Measurements from ENCODE around the gene MEIKIN. TPM values are rescaled to one million over a fixed set of nuclear protein-coding genes. Genes with fewer than 3 reads are reported as not detected.

The MEIKIN gene
- total and polyA plus RNA-seq, 4 donors: 0.42 to 0.51 TPM; not detected in 2

DNA sequence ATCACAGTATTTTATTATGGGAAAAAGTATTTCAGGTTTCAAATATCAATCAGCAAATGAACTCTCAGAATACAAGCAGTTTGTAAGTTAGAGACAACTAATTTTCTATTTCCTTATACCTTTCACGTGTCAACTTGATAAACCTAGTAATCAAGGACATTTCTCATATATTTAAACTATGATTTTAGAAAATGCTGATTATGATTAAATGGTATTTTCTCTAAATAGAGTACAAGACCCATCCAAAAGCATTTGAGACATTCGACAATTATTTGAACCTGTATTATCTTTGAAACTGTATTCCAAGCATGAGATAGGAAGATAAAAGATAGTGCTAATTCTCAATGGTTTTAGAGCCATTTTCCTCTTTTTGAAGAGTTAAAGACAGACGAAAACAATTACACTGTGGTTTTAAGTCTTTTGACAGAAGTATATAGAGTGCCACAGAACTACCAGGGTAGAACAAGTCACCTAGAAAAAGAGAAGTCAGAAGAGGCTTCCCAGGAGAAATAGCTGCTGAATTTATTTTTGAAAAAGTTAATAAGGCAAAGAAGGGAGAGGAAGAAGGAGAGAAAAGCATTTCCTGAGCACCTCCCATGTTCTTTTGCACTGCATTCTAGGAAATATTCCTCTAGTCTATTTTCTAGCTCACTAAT is 5.6 kb downstream of the MEIKIN start:
- Histone ChIP-seq H3K9ac (ENCODE audit: low read depth in 1 of 2, low read length in 2 of 2) (no peak overlapping the region), H3K27me3 (ENCODE audit: control insufficient read depth in 4 of 4, insufficient read depth in 4 of 4, low read length in 3 of 4) (no peaks in the 10 kb centered on the region), H3K4me3 (ENCODE audit: low read depth in 1 of 3, low read length in 3 of 3) (no peak overlapping the region), H3K9me3 (ENCODE audit: control insufficient read depth in 4 of 4, low read length in 3 of 4) (no peaks in the 10 kb centered on the region), H3K27ac (ENCODE audit: low read depth in 1 of 2, low read length in 2 of 2) (no peak overlapping the region), H3K36me3 (ENCODE audit: control insufficient read depth in 4 of 4, insufficient read depth in 3 of 4, low read depth in 1 of 4, low read length in 3 of 4) (no peaks in the 10 kb centered on the region), H3K4me1 (ENCODE audit: control insufficient read depth in 4 of 4, insufficient read depth in 4 of 4, low read length in 3 of 4) (no peaks in the 10 kb centered on the region)
- DNase-seq (ENCODE audit: low spot score): no peak
- WGBS: 80% methylated on average over 3 of the region's 3 CpGs
- TF ChIP-seq RAD21 (IDR thresholded peaks at IDR 0.05): no peak
- no peak for TF ChIP-seq YY1 (IDR thresholded peaks at IDR 0.05)
- no peak for TF ChIP-seq SP1 (IDR thresholded peaks at IDR 0.05)
- no peak for TF ChIP-seq NR2F2 (IDR thresholded peaks at IDR 0.05)
- TF ChIP-seq HNF4G (IDR thresholded peaks at IDR 0.05): no peak
- TF ChIP-seq, protein P1, sequence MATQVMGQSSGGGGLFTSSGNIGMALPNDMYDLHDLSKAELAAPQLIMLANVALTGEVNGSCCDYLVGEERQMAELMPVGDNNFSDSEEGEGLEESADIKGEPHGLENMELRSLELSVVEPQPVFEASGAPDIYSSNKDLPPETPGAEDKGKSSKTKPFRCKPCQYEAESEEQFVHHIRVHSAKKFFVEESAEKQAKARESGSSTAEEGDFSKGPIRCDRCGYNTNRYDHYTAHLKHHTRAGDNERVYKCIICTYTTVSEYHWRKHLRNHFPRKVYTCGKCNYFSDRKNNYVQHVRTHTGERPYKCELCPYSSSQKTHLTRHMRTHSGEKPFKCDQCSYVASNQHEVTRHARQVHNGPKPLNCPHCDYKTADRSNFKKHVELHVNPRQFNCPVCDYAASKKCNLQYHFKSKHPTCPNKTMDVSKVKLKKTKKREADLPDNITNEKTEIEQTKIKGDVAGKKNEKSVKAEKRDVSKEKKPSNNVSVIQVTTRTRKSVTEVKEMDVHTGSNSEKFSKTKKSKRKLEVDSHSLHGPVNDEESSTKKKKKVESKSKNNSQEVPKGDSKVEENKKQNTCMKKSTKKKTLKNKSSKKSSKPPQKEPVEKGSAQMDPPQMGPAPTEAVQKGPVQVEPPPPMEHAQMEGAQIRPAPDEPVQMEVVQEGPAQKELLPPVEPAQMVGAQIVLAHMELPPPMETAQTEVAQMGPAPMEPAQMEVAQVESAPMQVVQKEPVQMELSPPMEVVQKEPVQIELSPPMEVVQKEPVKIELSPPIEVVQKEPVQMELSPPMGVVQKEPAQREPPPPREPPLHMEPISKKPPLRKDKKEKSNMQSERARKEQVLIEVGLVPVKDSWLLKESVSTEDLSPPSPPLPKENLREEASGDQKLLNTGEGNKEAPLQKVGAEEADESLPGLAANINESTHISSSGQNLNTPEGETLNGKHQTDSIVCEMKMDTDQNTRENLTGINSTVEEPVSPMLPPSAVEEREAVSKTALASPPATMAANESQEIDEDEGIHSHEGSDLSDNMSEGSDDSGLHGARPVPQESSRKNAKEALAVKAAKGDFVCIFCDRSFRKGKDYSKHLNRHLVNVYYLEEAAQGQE (IDR thresholded peaks at IDR 0.05): no peak
- TF ChIP-seq GABPA (IDR thresholded peaks at IDR 0.05 in 1 of 2, conservative IDR thresholded peaks at IDR 0.05 in 1 of 2): no peak

DNA sequence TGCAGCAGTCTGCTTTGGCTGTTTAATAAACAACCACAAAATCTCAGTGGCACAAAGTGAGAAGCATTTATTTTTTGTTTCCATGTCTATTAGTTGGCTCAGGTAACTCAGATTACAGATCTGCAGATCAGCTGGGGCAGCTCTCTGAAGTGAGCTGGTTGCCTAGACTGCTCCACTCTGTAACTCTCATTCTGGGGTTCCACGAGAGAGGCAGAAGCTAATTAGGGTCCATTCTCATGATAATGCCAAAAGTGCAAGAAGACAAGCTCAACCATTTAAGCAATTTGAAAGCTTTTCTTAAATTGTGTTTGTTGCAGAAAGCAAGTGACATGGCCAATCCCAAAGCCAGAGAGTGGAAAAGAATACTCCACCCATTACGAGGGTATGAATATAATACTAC is 13.2 kb downstream of the MEIKIN start:
- H3K4me1 ChIP-seq (ENCODE audit: control insufficient read depth in 4 of 4, insufficient read depth in 4 of 4, low read length in 3 of 4): no peaks in the 10 kb centered on the region
- H3K36me3 ChIP-seq (ENCODE audit: control insufficient read depth in 4 of 4, insufficient read depth in 3 of 4, low read depth in 1 of 4, low read length in 3 of 4): no peaks in the 10 kb centered on the region
- no peaks in the 10 kb centered on the region for H3K27me3 ChIP-seq (ENCODE audit: control insufficient read depth in 4 of 4, insufficient read depth in 4 of 4, low read length in 3 of 4)
- 84% methylated on average over 2 of the region's 2 CpGs for WGBS
- TF ChIP-seq, protein P2, sequence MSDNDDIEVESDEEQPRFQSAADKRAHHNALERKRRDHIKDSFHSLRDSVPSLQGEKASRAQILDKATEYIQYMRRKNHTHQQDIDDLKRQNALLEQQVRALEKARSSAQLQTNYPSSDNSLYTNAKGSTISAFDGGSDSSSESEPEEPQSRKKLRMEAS (IDR thresholded peaks at IDR 0.05): no peak
- TF ChIP-seq, protein P1 (IDR thresholded peaks at IDR 0.05): no peak
- TF ChIP-seq NR2F2 (IDR thresholded peaks at IDR 0.05) (no peak), SP1 (IDR thresholded peaks at IDR 0.05) (no peak), TAF1 (conservative IDR thresholded peaks at IDR 0.05) (no peak), RXRA (IDR thresholded peaks at IDR 0.05) (no peak)
- TF ChIP-seq, protein P3, sequence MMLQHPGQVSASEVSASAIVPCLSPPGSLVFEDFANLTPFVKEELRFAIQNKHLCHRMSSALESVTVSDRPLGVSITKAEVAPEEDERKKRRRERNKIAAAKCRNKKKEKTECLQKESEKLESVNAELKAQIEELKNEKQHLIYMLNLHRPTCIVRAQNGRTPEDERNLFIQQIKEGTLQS (IDR thresholded peaks at IDR 0.05): no peak
- TF ChIP-seq, protein P4, sequence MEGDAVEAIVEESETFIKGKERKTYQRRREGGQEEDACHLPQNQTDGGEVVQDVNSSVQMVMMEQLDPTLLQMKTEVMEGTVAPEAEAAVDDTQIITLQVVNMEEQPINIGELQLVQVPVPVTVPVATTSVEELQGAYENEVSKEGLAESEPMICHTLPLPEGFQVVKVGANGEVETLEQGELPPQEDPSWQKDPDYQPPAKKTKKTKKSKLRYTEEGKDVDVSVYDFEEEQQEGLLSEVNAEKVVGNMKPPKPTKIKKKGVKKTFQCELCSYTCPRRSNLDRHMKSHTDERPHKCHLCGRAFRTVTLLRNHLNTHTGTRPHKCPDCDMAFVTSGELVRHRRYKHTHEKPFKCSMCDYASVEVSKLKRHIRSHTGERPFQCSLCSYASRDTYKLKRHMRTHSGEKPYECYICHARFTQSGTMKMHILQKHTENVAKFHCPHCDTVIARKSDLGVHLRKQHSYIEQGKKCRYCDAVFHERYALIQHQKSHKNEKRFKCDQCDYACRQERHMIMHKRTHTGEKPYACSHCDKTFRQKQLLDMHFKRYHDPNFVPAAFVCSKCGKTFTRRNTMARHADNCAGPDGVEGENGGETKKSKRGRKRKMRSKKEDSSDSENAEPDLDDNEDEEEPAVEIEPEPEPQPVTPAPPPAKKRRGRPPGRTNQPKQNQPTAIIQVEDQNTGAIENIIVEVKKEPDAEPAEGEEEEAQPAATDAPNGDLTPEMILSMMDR (IDR thresholded peaks at IDR 0.05; ENCODE audit: low read depth, low read length, missing input control): no peak
- no peak overlapping the region for H3K9ac ChIP-seq (ENCODE audit: low read depth in 1 of 2, low read length in 2 of 2)
- H3K4me3 ChIP-seq (ENCODE audit: low read depth in 1 of 3, low read length in 3 of 3): no peak overlapping the region
- DNase-seq (ENCODE audit: low spot score): no peak
- peaks cover 1 to 16% (median 4%) of the 10 kb centered on the region in 4 donors for H3K9me3 ChIP-seq (ENCODE audit: control insufficient read depth in 4 of 4, low read length in 3 of 4)
- H3K27ac ChIP-seq (ENCODE audit: low read depth in 1 of 2, low read length in 2 of 2): no peak overlapping the region
